OCI-LY1 (cell line): Measurements from ENCODE around the gene RNF40.

Source experiments
- CTCF ChIP-seq: fragments of 200-600 bp; sonication (generic), shearing (Covaris generic); IDR thresholded peaks from 2 replicates; pipeline ENCODE4 v1.5.1; 2017; ENCODE audit warnings: mild to moderate bottlenecking, antibody characterized with exemption, low read length, moderate library complexity, mixed read lengths
- EZH2 ChIP-seq: fragments of 200-600 bp; sonication (generic), shearing (Covaris generic); IDR thresholded peaks from 2 replicates; pipeline ENCODE4 v1.8.0; 2017; ENCODE audit warnings: borderline replicate concordance, mixed run types, mild to moderate bottlenecking, antibody characterized with exemption, low read length, moderate library complexity, mixed read lengths

- TF ChIP-seq EZH2 = no peak
- no peak for TF ChIP-seq CTCF
These were observed 3.1 kb upstream of the RNF40 start for GRCh38 chr16:30758988-30759491.
